ENCODE measurements around the gene LY9. TPM values are rescaled to one million over a fixed set of nuclear protein-coding genes. Genes with fewer than 3 reads are reported as not detected.
A peak's percentile ranks its signal among the peaks of the same experiment; 100 is the strongest.

The LY9 gene
- total and polyA plus RNA-seq, 9 of the 15 experiments (the other 6 are each of a cell fraction or from before 2014, with no cell fraction given): not detected

DNA sequence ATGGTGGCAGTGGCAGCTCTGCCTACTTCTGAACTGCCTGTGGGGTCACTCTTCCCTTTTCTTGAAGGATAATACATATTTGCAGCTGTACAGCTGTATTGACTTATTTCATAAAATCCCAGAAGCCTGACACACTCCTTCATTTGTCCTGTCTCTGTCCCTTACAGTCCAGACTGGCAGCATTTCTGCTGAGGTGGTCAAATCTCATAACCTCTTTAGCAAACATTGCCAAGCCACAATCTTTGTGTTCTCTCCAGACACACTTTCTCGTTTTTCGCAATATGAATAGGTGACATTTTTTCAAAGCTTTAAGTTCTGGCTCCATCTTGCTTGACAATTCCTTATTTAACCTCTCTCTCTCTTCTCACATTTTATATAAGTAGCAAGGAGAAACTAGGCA, 15.2 kb downstream of the LY9 start:
- POLR2A ChIA-PET: interaction anchor here (0.8 kb wide), 1 partner anchor 19 kb away, joined by 3 read pairs; no protein-coding TSS in a partner anchor
- intact Hi-C loops (cut with micrococcal nuclease): no loop called here
- Histone ChIP-seq H3K4me1 (replicated peaks in 1 of 2; ENCODE audit: control insufficient read depth in 2 of 2, insufficient read depth in 2 of 2, low read length in 2 of 2) (peaks cover 3% of the 10 kb centered on the region in 2 experiments; a peak in 2 of 5 replicates), H3K9me3 (replicated peaks; ENCODE audit: control insufficient read depth, insufficient read depth, low read depth, low read length) (peaks cover 6% of the 10 kb centered on the region), H3K27me3 (ENCODE audit: control insufficient read depth in 2 of 2, insufficient read depth in 2 of 2, low read length in 2 of 2) (peaks cover 13 to 25% of the 10 kb centered on the region in 2 experiments), H4K20me1 (replicated peaks; ENCODE audit: control insufficient read depth, insufficient read depth, low read length) (no peaks in the 10 kb centered on the region), H3K4me2 (ENCODE audit: insufficient read depth, low read length) (no peak overlapping the region), H3K79me2 (ENCODE audit: control insufficient read depth, insufficient read depth, low read length) (no peaks in the 10 kb centered on the region), H3K9me1 (ENCODE audit: control insufficient read depth, insufficient read depth, low read length) (no peaks in the 10 kb centered on the region), H3K27ac (ENCODE audit: extremely low read depth, low read depth, low read length) (no peak overlapping the region), H3K9ac (ENCODE audit: insufficient read depth in 1 of 2, low read depth in 2 of 2, low read length in 2 of 2) (no peak overlapping the region), H3K4me3 (no peak overlapping the region), H3K36me3 (ENCODE audit: control insufficient read depth, insufficient read depth, low read length) (no peaks in the 10 kb centered on the region), H2AFZ (ENCODE audit: low read depth, low read length) (no peak overlapping the region)
- TF ChIP-seq ZNF41 (CRISPR knock-in tag; conservative IDR thresholded peaks at IDR 0.05): no peak
- TF ChIP-seq BRF1 (IDR thresholded peaks at IDR 0.05; ENCODE audit: borderline replicate concordance, extremely low read depth, insufficient read length): no peak
- TF ChIP-seq ZNF830 (CRISPR knock-in tag; IDR thresholded peaks at IDR 0.05): no peak
- no peak for TF ChIP-seq NONO (IDR thresholded peaks at IDR 0.05; ENCODE audit: low read depth in 2 of 2, low read length in 1 of 2)
- TF ChIP-seq ZNF316 (IDR thresholded peaks at IDR 0.05): peak; percentile 43
- TF ChIP-seq MAFF (IDR thresholded peaks at IDR 0.05; ENCODE audit: low read length): 0 out of 2 replicates have a peak, but pooled peaks have one; percentile 21
- TF ChIP-seq POLR2AphosphoS5 (IDR thresholded peaks at IDR 0.05; ENCODE audit: control insufficient read depth, insufficient read depth, low read depth, low read length): no peak
- TF ChIP-seq C11orf30 (IDR thresholded peaks at IDR 0.05; ENCODE audit: low read depth): 0 out of 2 replicates have a peak, but pooled peaks have one; percentile 6
- no peak for TF ChIP-seq ASH1L (IDR thresholded peaks at IDR 0.05; ENCODE audit: borderline replicate concordance, low read depth, partially characterized antibody)
- no peak for TF ChIP-seq HNRNPUL1 (IDR thresholded peaks at IDR 0.05; ENCODE audit: low read length)
- ATAC-seq (no peak), DNase-seq (ENCODE audit: extremely low read depth in 1 of 4, low spot score in 3 of 4) (no peak), FAIRE-seq (no peak)
- BruUV-seq (replicated peaks): no TSS peak
- in situ Hi-C loops (cut with MboI): no loop called here
- WGBS (ENCODE audit: insufficient coverage, low coverage, missing lambda C conversion rate): 0% methylated on average over 2 of the region's 2 CpGs
- CTCF ChIA-PET (ENCODE audit: low intra/inter-chr PET ratio): no interaction called here

All from K562 (cell line).